ENCODE data around the gene ZP2. TPM values are rescaled to one million over a fixed set of nuclear protein-coding genes. Genes with fewer than 3 reads are reported as not detected.

ZP2 gene
- not detected in 2 replicates for total RNA-seq

DNA sequence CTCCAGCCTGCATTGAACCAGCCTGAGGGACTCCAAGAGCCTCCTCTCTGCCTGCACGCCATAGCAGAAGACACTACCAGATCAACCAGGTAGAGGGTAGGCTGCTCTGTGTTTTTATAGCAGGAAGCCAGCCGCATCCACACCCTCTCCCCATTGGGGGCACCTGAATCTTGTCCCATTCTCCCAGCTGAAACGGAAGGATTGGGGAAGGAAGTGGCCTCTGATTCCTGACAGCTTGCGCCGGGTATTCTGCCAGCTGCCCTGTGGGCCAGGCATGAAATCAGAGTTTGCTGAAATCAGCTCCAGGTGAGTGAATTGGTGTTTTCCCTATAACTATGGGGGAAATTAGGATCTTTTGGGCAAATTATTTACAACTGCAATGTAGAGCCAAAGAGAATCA lies at the start of gene ZP2:
TSS of gene ZP2 (minus strand) at position 89 of the 400 bp plus-strand sequence. CDS start at position 62, 27 bp downstream.

DNA sequence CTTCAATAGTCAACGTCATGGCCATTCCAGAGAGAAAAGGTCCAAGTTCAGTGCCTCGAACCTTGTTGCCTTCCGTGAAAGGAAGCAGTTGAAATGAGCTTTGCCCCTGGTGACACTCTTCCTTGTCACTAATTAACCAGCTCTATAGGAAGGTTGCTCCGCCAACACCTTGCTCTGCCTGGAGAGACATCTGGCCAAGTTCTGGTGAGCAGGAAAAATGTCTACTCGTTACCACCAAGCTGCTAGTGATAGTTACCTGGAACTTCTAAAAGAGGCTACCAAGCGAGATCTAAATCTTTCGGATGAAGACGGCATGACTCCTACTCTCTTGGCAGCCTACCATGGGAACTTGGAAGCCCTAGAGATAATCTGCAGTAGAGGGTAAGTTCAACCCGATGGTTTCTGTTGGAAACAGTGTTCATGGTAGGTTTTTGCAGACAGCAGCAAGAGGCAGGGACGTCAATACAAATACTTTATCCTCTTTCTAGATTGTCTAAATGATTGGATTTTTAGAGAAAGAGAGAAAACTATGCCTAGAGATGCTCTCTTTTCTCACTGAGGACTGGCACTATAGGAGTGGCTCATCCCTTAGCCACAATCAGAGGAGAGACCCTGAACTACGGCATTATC lies 22.3 kb upstream of the ZP2 start, which contains the start of gene ANKS4B:
TSS of gene ANKS4B (plus strand) at position 179 of the 630 bp plus-strand sequence. CDS start at position 218, 39 bp downstream.

DNA sequence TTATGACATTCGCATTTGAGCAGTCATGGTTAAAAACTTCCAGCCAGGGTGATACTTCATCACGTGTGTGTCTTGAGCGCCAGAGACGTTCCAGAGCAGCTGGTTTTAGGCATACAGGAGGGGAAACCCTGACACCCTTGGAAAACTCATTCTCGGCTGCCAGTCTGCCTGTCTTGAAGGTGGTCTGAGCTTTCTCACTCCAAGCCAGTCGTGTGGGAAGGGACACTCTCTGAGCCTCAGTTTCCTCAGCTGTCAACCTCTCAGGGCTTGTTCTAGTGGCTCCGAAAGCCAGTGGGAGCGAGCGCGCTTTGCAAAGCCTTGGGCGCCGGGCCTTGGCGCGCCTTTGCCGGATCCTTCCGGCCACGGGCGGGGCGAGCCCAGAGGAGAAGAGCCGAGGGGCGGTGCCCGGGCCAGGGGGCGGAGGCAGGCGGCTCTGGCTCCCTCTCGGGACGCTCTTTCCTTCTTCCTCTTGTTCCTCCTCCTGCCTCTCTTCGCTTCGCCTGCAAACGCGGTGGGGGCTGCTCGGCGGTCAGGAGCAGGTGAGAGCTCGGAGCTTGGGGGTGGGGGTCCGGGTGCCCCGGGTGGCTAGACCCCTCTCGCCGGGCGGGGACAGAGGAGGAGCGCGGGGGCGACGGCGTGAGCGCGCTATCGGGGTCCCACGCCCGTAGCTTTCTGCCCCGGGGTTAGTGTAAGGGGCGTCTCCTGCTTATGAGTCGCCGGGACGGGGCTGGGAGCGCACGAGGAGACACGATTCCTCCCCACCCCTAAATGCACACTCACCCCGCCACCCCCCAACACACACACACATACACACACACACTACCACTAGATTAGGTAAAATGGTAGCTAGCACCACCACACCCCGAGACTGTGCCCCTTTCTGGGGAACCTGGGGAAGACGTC lies 52.9 kb downstream of the ZP2 start, which contains the start of gene LDAF1:
TSS of gene LDAF1 (plus strand) at position 467 of the 903 bp plus-strand sequence. CDS start 2,509 bp downstream, outside the sequence.

DNA sequence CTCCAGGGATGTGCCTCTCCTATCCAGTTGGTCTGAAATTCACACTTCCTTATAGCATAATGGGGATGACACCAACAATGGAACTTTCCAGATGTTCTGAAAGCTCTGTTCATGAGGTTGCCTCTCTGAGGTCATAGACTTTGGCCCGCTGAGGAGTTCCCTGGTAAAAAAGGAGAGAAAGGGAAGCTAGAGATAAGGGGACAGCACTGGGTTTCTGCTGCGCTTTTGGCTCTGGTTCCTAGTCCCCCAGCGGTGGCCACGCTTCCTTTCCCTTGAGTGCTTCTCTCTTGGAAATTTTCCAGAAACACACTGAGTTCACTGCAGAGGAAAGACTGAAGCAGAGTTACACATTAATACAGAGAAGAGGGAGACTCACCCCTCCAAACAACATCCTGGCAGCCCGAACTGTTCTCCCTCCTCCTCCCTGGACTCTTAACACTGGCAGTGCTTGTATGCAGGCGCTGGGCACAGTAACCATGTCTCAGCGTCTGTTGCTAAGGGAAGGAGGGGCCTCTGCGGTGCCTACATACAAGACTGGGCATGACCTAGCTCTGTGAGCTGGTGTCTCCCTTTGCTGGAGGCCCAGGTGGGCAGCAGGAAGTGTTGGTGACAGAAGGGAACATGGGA lies 60.9 kb downstream of the ZP2 start, which contains the start of gene DNAH3:
TSS of gene DNAH3 (minus strand) at position 472 of the 627 bp plus-strand sequence. CDS start 527 bp downstream, outside the sequence.

Other genes with a start within 250 kb of the ZP2 start
- not detected in 2 replicates for gene DNAH3, start 60.7 kb downstream of the ZP2 start, total RNA-seq
- gene LDAF1, start 52.9 kb downstream of the ZP2 start, total RNA-seq = 25.6 and 29.0 TPM in 2 replicates
- gene ANKS4B, start 22.1 kb upstream of the ZP2 start, total RNA-seq = not detected in 2 replicates
- 0.26 and 0.56 TPM in 2 replicates for gene CRYM, start 66.7 kb upstream of the ZP2 start, total RNA-seq

Data from aortic smooth muscle cell (primary cell).